ENCODE results near the gene SMARCA5.
A peak's percentile ranks its signal among the peaks of the same experiment; 100 is the strongest.
"Not testable (repeated sequence)": the region's sequence is repeated elsewhere in the genome, so short reads cannot be mapped to it uniquely, and the experiment has no call there.

SMARCA5 gene

DNA sequence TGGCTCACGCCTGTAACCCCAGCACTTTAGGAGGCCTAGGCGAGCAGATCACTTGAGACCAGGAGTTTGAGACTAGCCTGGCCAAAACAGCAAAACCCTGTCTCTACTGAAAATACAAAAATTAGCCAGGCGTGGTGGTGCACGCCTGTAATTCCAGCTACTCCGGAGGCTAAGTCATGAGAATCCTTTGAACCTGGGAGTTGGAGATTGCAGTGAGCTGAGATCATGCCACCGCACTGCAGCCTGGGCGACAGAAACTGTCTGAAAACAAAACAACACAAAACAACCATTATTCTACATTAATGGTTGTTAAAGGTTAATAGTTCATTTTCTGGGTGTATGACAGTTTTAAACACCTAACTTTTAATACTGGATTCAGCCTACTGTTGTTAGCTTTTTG is 1.6 kb upstream of the SMARCA5 start:
- Histone ChIP-seq H3K27ac (ENCODE audit: low read length) (no peak overlapping the region), H3K27me3 (ENCODE audit: insufficient read depth, low read length) (no peaks in the 10 kb centered on the region; the same call in 1 of the 2 replicates), H3K9me3 (ENCODE audit: insufficient read depth, low read depth, low read length) (no peaks in the 10 kb centered on the region), H3K4me3 (ENCODE audit: low read length) (no peak overlapping the region), H3K9ac (ENCODE audit: low read depth, low read length) (no peak overlapping the region), H3K4me1 (ENCODE audit: insufficient read depth, low read length) (peaks cover 9% of the 10 kb centered on the region; the same call in 1 of the 2 replicates), H3K36me3 (ENCODE audit: insufficient read depth, low read depth, low read length) (peaks cover 14% of the 10 kb centered on the region)

GRCh38 chr4:143512978-143513313 is 556 bp upstream of the SMARCA5 start:
- H3K27ac ChIP-seq (ENCODE audit: low read length), result no peak overlapping the region
- peak overlapping the region; percentile 98; the same call in 1 of the 2 replicates for H3K9ac ChIP-seq (ENCODE audit: low read depth, low read length)
- H3K4me3 ChIP-seq (ENCODE audit: low read length), result peak overlapping the region; percentile 98
- peaks cover 25% of the 10 kb centered on the region for H3K36me3 ChIP-seq (ENCODE audit: insufficient read depth, low read depth, low read length)
- no peaks in the 10 kb centered on the region for H3K9me3 ChIP-seq (ENCODE audit: insufficient read depth, low read depth, low read length)
- H3K4me1 ChIP-seq (ENCODE audit: insufficient read depth, low read length), result peaks cover 9% of the 10 kb centered on the region; the same call in 1 of the 2 replicates
- H3K27me3 ChIP-seq (ENCODE audit: insufficient read depth, low read length), result no peaks in the 10 kb centered on the region; the same call in 1 of the 2 replicates

DNA sequence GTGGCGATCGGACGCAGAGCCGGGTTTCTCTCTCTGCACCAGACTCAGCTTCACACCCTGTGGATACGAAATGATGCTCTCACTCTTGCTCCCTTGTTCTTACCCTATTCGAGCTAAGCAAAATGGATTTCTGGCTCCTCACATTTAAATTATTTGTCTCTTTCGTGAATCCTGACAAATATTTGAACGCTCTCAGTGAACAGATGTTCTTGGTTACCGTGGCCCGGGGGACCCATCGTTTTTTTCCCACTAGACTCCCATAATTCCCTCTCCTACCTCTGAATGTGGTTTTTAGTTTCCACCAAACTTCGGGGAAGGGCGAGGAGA is 630 bp downstream of the SMARCA5 start:
- Histone ChIP-seq H3K9ac (ENCODE audit: low read depth, low read length) (peak overlapping the region; percentile 98), H3K4me1 (ENCODE audit: insufficient read depth, low read length) (peaks cover 9% of the 10 kb centered on the region; the same call in 1 of the 2 replicates), H3K36me3 (ENCODE audit: insufficient read depth, low read depth, low read length) (peaks cover 36% of the 10 kb centered on the region), H3K4me3 (ENCODE audit: low read length) (peak overlapping the region; percentile 98), H3K27me3 (ENCODE audit: insufficient read depth, low read length) (no peaks in the 10 kb centered on the region; the same call in 1 of the 2 replicates), H3K27ac (ENCODE audit: low read length) (peak overlapping the region; percentile 92), H3K9me3 (ENCODE audit: insufficient read depth, low read depth, low read length) (no peaks in the 10 kb centered on the region)

DNA sequence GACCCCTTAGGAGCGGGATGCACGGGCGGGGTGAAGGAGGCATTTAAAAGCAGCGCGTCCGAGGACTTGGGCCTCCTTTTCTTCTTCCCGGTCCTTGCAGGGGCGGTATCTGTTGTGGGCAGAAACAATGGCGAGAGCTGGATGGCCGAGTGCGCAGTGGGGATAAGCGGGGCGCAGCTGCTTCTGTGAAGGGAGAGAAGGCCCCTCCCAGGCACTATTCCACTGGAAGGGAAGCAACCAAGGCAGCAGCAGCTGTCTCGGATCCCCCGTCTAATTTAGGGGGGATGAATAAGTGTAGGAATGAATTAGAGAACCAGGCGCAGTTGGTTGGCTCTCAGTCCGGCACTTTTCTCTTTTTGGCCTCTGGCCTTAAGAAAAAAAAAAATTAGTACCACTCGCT is 995 bp downstream of the SMARCA5 start:
- Histone ChIP-seq H3K9me3 (ENCODE audit: insufficient read depth, low read depth, low read length) (no peaks in the 10 kb centered on the region), H3K4me3 (ENCODE audit: low read length) (peak overlapping the region; percentile 98), H3K36me3 (ENCODE audit: insufficient read depth, low read depth, low read length) (peaks cover 40% of the 10 kb centered on the region), H3K27ac (ENCODE audit: low read length) (peak overlapping the region; percentile 92), H3K4me1 (ENCODE audit: insufficient read depth, low read length) (peaks cover 9% of the 10 kb centered on the region; the same call in 1 of the 2 replicates), H3K9ac (ENCODE audit: low read depth, low read length) (peak overlapping the region; percentile 98), H3K27me3 (ENCODE audit: insufficient read depth, low read length) (no peaks in the 10 kb centered on the region; the same call in 1 of the 2 replicates)

- Histone ChIP-seq H3K9ac (ENCODE audit: low read depth, low read length) (peak overlapping the region; percentile 98), H3K36me3 (ENCODE audit: insufficient read depth, low read depth, low read length) (peaks cover 44% of the 10 kb centered on the region), H3K4me1 (ENCODE audit: insufficient read depth, low read length) (peaks cover 9% of the 10 kb centered on the region; the same call in 1 of the 2 replicates), H3K4me3 (ENCODE audit: low read length) (peak overlapping the region; percentile 98), H3K27me3 (ENCODE audit: insufficient read depth, low read length) (no peaks in the 10 kb centered on the region; the same call in 1 of the 2 replicates), H3K27ac (ENCODE audit: low read length) (peak overlapping the region; percentile 92), H3K9me3 (ENCODE audit: insufficient read depth, low read depth, low read length) (no peaks in the 10 kb centered on the region)
These were observed 1.4 kb downstream of the SMARCA5 start for GRCh38 chr4:143514901-143515300.

DNA sequence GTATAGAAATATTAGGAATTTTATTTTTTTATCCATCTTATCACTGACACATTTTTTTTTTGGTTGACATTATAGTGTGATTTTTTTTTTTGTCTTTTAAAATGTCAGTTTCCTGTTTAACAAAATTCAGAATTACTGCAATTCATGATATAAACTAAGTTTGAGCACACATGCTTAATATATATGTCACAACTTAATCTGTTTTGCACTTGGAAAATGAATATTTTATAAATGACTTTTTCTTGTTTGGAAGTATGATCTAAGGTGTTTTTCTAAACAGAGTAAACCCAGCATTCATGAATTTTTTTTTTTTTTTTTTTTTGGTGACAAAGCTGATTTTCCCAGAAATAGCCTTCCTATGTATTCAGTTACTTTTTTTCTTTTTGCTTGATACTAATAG is 2.4 kb downstream of the SMARCA5 start:
- Histone ChIP-seq H3K4me3 (ENCODE audit: low read length) (peak overlapping the region; percentile 98), H3K4me1 (ENCODE audit: insufficient read depth, low read length) (peaks cover 9% of the 10 kb centered on the region)

GRCh38 chr4:143517764-143518163 is 4.3 kb downstream of the SMARCA5 start:
- Histone ChIP-seq H3K4me1 (ENCODE audit: insufficient read depth, low read length) (peaks cover 6% of the 10 kb centered on the region), H3K36me3 (ENCODE audit: insufficient read depth, low read depth, low read length) (peaks cover 73% of the 10 kb centered on the region), H3K27me3 (ENCODE audit: insufficient read depth, low read length) (no peaks in the 10 kb centered on the region)

More for the DNA sequence above, 2.4 kb downstream of the SMARCA5 start:
- Histone ChIP-seq H3K27ac (ENCODE audit: low read length) (no peak overlapping the region), H3K36me3 (ENCODE audit: insufficient read depth, low read depth, low read length) (peaks cover 54% of the 10 kb centered on the region), H3K27me3 (ENCODE audit: insufficient read depth, low read length) (no peaks in the 10 kb centered on the region), H3K9me3 (ENCODE audit: insufficient read depth, low read depth, low read length) (no peaks in the 10 kb centered on the region), H3K9ac (ENCODE audit: low read depth, low read length) (peak overlapping the region; percentile 98; the same call in 1 of the 2 replicates)

DNA sequence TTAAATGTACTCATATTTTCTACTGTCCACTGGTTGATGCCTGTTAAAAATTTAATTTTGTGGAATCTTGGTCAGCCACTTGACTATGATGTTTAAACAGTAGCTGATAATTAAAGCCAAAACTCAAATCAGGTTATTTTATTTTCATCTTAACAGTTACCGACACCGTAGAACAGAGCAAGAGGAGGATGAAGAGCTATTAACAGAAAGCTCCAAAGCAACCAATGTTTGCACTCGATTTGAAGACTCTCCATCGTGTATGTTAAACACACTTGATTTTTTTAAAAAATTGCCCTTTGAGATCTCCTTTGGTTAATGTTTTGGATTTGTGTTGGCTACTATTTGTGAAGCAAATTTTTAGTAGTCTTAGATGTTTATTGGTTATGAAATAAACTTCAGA is 10.7 kb downstream of the SMARCA5 start:
- Histone ChIP-seq H3K27ac (ENCODE audit: low read length) (no peak overlapping the region), H3K27me3 (ENCODE audit: insufficient read depth, low read length) (no peaks in the 10 kb centered on the region), H3K9ac (ENCODE audit: low read depth, low read length) (no peak overlapping the region), H3K4me1 (ENCODE audit: insufficient read depth, low read length) (no peaks in the 10 kb centered on the region; the same call in 1 of the 2 replicates), H3K4me3 (ENCODE audit: low read length) (no peak overlapping the region), H3K9me3 (ENCODE audit: insufficient read depth, low read depth, low read length) (no peaks in the 10 kb centered on the region), H3K36me3 (ENCODE audit: insufficient read depth, low read depth, low read length) (peaks cover 100% of the 10 kb centered on the region)

More at GRCh38 chr4:143517764-143518163, 4.3 kb downstream of the SMARCA5 start:
- Histone ChIP-seq H3K9ac (ENCODE audit: low read depth, low read length) (no peak overlapping the region), H3K27ac (ENCODE audit: low read length) (no peak overlapping the region), H3K4me3 (ENCODE audit: low read length) (no peak overlapping the region), H3K9me3 (ENCODE audit: insufficient read depth, low read depth, low read length) (no peaks in the 10 kb centered on the region)

DNA sequence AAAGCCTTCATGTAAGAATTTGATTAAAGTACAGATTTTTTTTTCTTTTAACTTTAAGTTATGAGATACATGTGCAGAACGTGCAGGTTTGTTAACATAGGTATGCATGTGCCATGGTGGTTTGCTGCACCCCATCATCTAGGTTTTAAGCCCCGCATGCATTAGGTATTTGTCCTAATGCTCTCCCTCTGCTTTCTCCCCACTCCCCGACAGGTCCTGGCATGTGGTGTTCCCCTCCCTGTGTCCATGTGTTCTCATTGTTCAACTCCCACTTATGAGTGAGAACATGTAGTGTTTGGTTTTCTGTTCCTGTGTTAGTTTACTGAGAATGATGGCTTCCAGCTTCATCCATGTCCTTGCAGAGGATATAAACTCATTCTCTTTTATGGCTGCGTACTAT is 14.5 kb downstream of the SMARCA5 start:
- H3K9me3 ChIP-seq (ENCODE audit: insufficient read depth, low read depth, low read length); H3K27ac ChIP-seq (ENCODE audit: low read length): not testable (repeated sequence)

GRCh38 chr4:143531380-143531779 is 17.9 kb downstream of the SMARCA5 start:
- Histone ChIP-seq H3K4me1 (ENCODE audit: insufficient read depth, low read length) (no peaks in the 10 kb centered on the region), H3K9me3 (ENCODE audit: insufficient read depth, low read depth, low read length) (no peaks in the 10 kb centered on the region), H3K27me3 (ENCODE audit: insufficient read depth, low read length) (no peaks in the 10 kb centered on the region), H3K36me3 (ENCODE audit: insufficient read depth, low read depth, low read length) (peaks cover 100% of the 10 kb centered on the region), H3K4me3 (ENCODE audit: low read length) (no peak overlapping the region), H3K27ac (ENCODE audit: low read length) (no peak overlapping the region), H3K9ac (ENCODE audit: low read depth, low read length) (no peak overlapping the region)

More for the DNA sequence above, 14.5 kb downstream of the SMARCA5 start:
- H3K27me3 ChIP-seq (ENCODE audit: insufficient read depth, low read length); H3K4me1 ChIP-seq (ENCODE audit: insufficient read depth, low read length); H3K4me3 ChIP-seq (ENCODE audit: low read length); H3K9ac ChIP-seq (ENCODE audit: low read depth, low read length): not testable (repeated sequence)
- peaks cover 100% of the 10 kb centered on the region for H3K36me3 ChIP-seq (ENCODE audit: insufficient read depth, low read depth, low read length)

DNA sequence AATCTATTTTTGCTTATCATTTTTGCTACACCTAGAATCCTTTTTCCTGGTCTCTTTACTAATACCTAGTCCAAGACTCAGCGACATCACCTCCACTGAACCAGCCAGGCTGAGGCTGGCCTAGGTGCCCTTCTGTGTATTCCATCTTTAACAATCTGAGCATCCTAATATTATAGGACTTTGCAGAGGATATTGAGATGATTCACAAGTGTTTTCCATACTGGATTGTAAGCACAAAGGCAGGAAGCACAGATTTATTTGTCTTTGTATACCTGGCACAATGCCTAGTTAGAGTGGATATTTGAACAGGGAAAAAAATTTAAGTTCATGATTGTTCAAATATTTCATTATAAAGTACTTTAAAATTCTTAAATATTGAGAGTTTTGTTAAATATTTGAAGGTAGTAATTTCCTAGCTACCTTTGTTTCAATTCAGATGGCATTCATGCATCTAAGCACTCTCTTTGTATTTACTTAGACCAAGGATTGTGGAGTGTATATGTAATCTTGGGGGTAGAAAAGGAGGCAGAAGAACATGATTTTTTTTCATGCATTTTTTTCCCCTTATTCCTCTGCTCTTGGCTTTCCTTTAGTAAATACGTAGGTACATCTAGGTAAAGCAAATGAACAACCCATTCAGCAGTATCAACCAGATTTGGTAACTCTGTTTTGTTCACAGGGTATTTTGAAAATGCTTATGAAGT is 18.4 kb downstream of the SMARCA5 start:
- Histone ChIP-seq H3K4me3 (ENCODE audit: low read length) (no peak overlapping the region), H3K4me1 (ENCODE audit: insufficient read depth, low read length) (no peaks in the 10 kb centered on the region), H3K9me3 (ENCODE audit: insufficient read depth, low read depth, low read length) (no peaks in the 10 kb centered on the region), H3K36me3 (ENCODE audit: insufficient read depth, low read depth, low read length) (peaks cover 100% of the 10 kb centered on the region), H3K27ac (ENCODE audit: low read length) (no peak overlapping the region), H3K9ac (ENCODE audit: low read depth, low read length) (no peak overlapping the region), H3K27me3 (ENCODE audit: insufficient read depth, low read length) (no peaks in the 10 kb centered on the region)

GRCh38 chr4:143538979-143539669 is 25.6 kb downstream of the SMARCA5 start:
- H3K4me1 ChIP-seq (ENCODE audit: insufficient read depth, low read length), result no peaks in the 10 kb centered on the region
- no peak overlapping the region for H3K27ac ChIP-seq (ENCODE audit: low read length)
- H3K4me3 ChIP-seq (ENCODE audit: low read length), result no peak overlapping the region
- peaks cover 100% of the 10 kb centered on the region for H3K36me3 ChIP-seq (ENCODE audit: insufficient read depth, low read depth, low read length)
- no peaks in the 10 kb centered on the region for H3K27me3 ChIP-seq (ENCODE audit: insufficient read depth, low read length)
- H3K9ac ChIP-seq (ENCODE audit: low read depth, low read length), result no peak overlapping the region
- H3K9me3 ChIP-seq (ENCODE audit: insufficient read depth, low read depth, low read length), result no peaks in the 10 kb centered on the region

All from iPS-20b (cell line).